NCI-H146 treated with DMSO at 0.1 percent for 48 hours (cell line): Measurements from ENCODE around the gene FRMD7.

ENCODE experiments used
- DNase-seq: peaks from one replicate; lab custom pipeline; 2025; ENCODE audit not compliant: unreplicated experiment; lab: John Stamatoyannopoulos, UW

The FRMD7 gene

GRCh38 chrX:132037479-132037993, 90.3 kb downstream of the FRMD7 start:
- no peak for DNase-seq

- no peak for DNase-seq
Measured at GRCh38 chrX:132034648-132035047, 93.2 kb downstream of the FRMD7 start.

- DNase-seq, result no peak
Measured at GRCh38 chrX:132033166-132033565, 94.7 kb downstream of the FRMD7 start.

- DNase-seq, result no peak
Measured at GRCh38 chrX:132031867-132032266, 96.0 kb downstream of the FRMD7 start.

GRCh38 chrX:132030264-132030663, 97.6 kb downstream of the FRMD7 start:
- DNase-seq, result no peak
